Loucy (cell line): ENCODE results near the gene TNNC2.

Experiments used
- H2AFZ ChIP-seq: fragments of 200-600 bp; sonication (generic); 2 replicates; pipeline ENCODE4 v1.6.0; 2016; ENCODE audit warnings: antibody characterized with exemption, mild to moderate bottlenecking, low read length, moderate library complexity
- H3F3A ChIP-seq: fragments of 200-600 bp; 2 replicates; pipeline ENCODE4 v1.6.0; 2016; ENCODE audit warnings: antibody characterized with exemption, low read depth, mild to moderate bottlenecking
- H3K27me3 ChIP-seq: fragments of 200-600 bp; sonication (generic); 2 replicates; pipeline ENCODE4 v1.6.1; 2014; ENCODE audit warnings: low read length, mild to moderate bottlenecking; ENCODE audit not compliant: insufficient read depth, poor library complexity, severe bottlenecking
- H3K36me3 ChIP-seq: fragments of 200-600 bp; sonication (generic); 2 replicates; pipeline ENCODE4 v1.6.1; 2016; ENCODE audit warnings: low read length; ENCODE audit not compliant: insufficient read depth
- H3K4me1 ChIP-seq: fragments of 200-600 bp; sonication (generic); 2 replicates; pipeline ENCODE4 v1.5.1; 2014; ENCODE audit warnings: low read length, mild to moderate bottlenecking; ENCODE audit not compliant: insufficient read depth, poor library complexity, severe bottlenecking
- H3K4me2 ChIP-seq: fragments of 200-600 bp; sonication (generic); 2 replicates; pipeline ENCODE4 v1.6.0; 2014; ENCODE audit warnings: antibody characterized with exemption, low read length, low read depth, mild to moderate bottlenecking; ENCODE audit not compliant: poor library complexity, severe bottlenecking
- H3K4me3 ChIP-seq: fragments of 200-600 bp; sonication (generic); 2 replicates; pipeline ENCODE4 v1.5.1; 2014; ENCODE audit warnings: low read length, mild to moderate bottlenecking, mixed read lengths; ENCODE audit not compliant: poor library complexity, severe bottlenecking
- H3K79me2 ChIP-seq: fragments of 200-600 bp; sonication (generic); 2 replicates; pipeline ENCODE4 v1.6.1; 2014; ENCODE audit warnings: low read length; ENCODE audit not compliant: insufficient read depth
- H3K9ac ChIP-seq: fragments of 200-600 bp; sonication (generic); 2 replicates; pipeline ENCODE4 v1.6.0; 2014; ENCODE audit warnings: mild to moderate bottlenecking, low read depth, low read length, moderate library complexity; ENCODE audit not compliant: poor library complexity, severe bottlenecking
- H3K9me2 ChIP-seq: fragments of 200-600 bp; sonication (generic); replicated peaks from 2 replicates; pipeline ENCODE4 v1.6.1; 2016; ENCODE audit warnings: low read depth, low read length, mixed read lengths
- H3K9me3 ChIP-seq: fragments of 200-600 bp; sonication (generic); 2 replicates; pipeline ENCODE4 v1.6.1; 2014; ENCODE audit warnings: mild to moderate bottlenecking, antibody characterized with exemption, low read length, low read depth; ENCODE audit not compliant: insufficient read depth
- H4K20me1 ChIP-seq: fragments of 200-600 bp; sonication (generic); 2 replicates; pipeline ENCODE4 v1.6.0; 2014; ENCODE audit warnings: antibody characterized with exemption, low read length, mild to moderate bottlenecking; ENCODE audit not compliant: insufficient read depth, poor library complexity, severe bottlenecking
- CTCF ChIP-seq: fragments of 200-600 bp; sonication (generic); conservative IDR thresholded peaks from 2 replicates; pipeline ENCODE4 v1.5.1; 2014; ENCODE audit warnings: mild to moderate bottlenecking, antibody characterized with exemption, low read length
- EZH2phosphoT487 ChIP-seq: fragments of 200-600 bp; IDR thresholded peaks from 2 replicates; pipeline ENCODE4 v1.6.1; 2018; ENCODE audit warnings: antibody characterized with exemption, mild to moderate bottlenecking, moderate library complexity, borderline replicate concordance

The TNNC2 gene

GRCh38 chr20:45816951-45817350, 10.2 kb downstream of the TNNC2 start:
- no peak overlapping the region for H2AFZ ChIP-seq
- peaks cover 17% of the 10 kb centered on the region for H4K20me1 ChIP-seq
- peaks cover 22% of the 10 kb centered on the region; the same call in 1 of the 2 replicates for H3K36me3 ChIP-seq
- peaks cover 2% of the 10 kb centered on the region; the same call in 1 of the 2 replicates for H3F3A ChIP-seq
- TF ChIP-seq EZH2phosphoT487 (no peak), CTCF (no peak)
- no peaks in the 10 kb centered on the region for H3K9me3 ChIP-seq
- H3K9ac ChIP-seq, result no peak overlapping the region
- peaks cover 27% of the 10 kb centered on the region for H3K4me1 ChIP-seq
- H3K79me2 ChIP-seq, result peaks cover 48% of the 10 kb centered on the region
- H3K27me3 ChIP-seq, result peaks cover 8% of the 10 kb centered on the region
- H3K4me2 ChIP-seq, result peak overlapping the region; percentile 86
- no peaks in the 10 kb centered on the region for H3K9me2 ChIP-seq
- H3K4me3 ChIP-seq, result no peak overlapping the region

GRCh38 chr20:45814314-45814713, 12.8 kb downstream of the TNNC2 start:
- Histone ChIP-seq H3K27me3 (peaks cover 8% of the 10 kb centered on the region), H3K4me1 (peaks cover 38% of the 10 kb centered on the region), H2AFZ (no peak overlapping the region), H4K20me1 (peaks cover 17% of the 10 kb centered on the region), H3F3A (peaks cover 2% of the 10 kb centered on the region; the same call in 1 of the 2 replicates), H3K79me2 (peaks cover 59% of the 10 kb centered on the region), H3K9ac (peak overlapping the region; percentile 53), H3K9me2 (no peaks in the 10 kb centered on the region), H3K36me3 (peaks cover 36% of the 10 kb centered on the region; the same call in 1 of the 2 replicates), H3K4me2 (peak overlapping the region; percentile 86), H3K9me3 (no peaks in the 10 kb centered on the region), H3K4me3 (peak overlapping the region; percentile 100)
- TF ChIP-seq EZH2phosphoT487 (no peak), CTCF (no peak)

GRCh38 chr20:45813489-45813888, 13.6 kb downstream of the TNNC2 start:
- Histone ChIP-seq H3K9me3 (no peaks in the 10 kb centered on the region), H3K27me3 (peaks cover 8% of the 10 kb centered on the region), H3K36me3 (peaks cover 44% of the 10 kb centered on the region; the same call in 1 of the 2 replicates), H3K4me3 (peak overlapping the region; percentile 100), H3F3A (peaks cover 2% of the 10 kb centered on the region; the same call in 1 of the 2 replicates), H3K9ac (peak overlapping the region; percentile 99), H3K4me1 (peaks cover 38% of the 10 kb centered on the region), H3K9me2 (no peaks in the 10 kb centered on the region), H4K20me1 (peaks cover 17% of the 10 kb centered on the region), H2AFZ (no peak overlapping the region), H3K4me2 (peak overlapping the region; percentile 86), H3K79me2 (peaks cover 59% of the 10 kb centered on the region)
- no peak for TF ChIP-seq CTCF
- TF ChIP-seq EZH2phosphoT487, result no peak
